Esophagus muscularis mucosa (tissue), 4 donors: Measurements from ENCODE around the gene LRRC4C.

ENCODE experiments used
- EP300 ChIP-seq: sonication (generic); formaldehyde crosslinking; IDR thresholded peaks from one replicate; pipeline ENCODE4 v1.6.1; 2017; ENCODE audit warnings: antibody characterized with exemption
- POLR2A ChIP-seq: fragments of 450-650 bp; IDR thresholded peaks from one replicate; pipeline ENCODE4 v1.6.1; 2017; ENCODE audit warnings: antibody characterized with exemption, moderate library complexity, mild to moderate bottlenecking, low read depth
- TF ChIP-seq, protein P1 (sequence below), 3 experiments: fragments of 200-600 bp in 2 of 3; fragments of 450-650 bp in 1 of 3; sonication (generic) in 2 of 3; IDR thresholded peaks; one replicate each; pipeline ENCODE4 v1.5.1; 2017 to 2019; ENCODE audit warnings: antibody characterized with exemption in 3 of 3, mild to moderate bottlenecking in 2 of 3, moderate library complexity in 1 of 3

GRCh38 chr11:40435344-40435743, 1024.1 kb downstream of the LRRC4C start:
- no peak for TF ChIP-seq EP300
- TF ChIP-seq, protein P1, sequence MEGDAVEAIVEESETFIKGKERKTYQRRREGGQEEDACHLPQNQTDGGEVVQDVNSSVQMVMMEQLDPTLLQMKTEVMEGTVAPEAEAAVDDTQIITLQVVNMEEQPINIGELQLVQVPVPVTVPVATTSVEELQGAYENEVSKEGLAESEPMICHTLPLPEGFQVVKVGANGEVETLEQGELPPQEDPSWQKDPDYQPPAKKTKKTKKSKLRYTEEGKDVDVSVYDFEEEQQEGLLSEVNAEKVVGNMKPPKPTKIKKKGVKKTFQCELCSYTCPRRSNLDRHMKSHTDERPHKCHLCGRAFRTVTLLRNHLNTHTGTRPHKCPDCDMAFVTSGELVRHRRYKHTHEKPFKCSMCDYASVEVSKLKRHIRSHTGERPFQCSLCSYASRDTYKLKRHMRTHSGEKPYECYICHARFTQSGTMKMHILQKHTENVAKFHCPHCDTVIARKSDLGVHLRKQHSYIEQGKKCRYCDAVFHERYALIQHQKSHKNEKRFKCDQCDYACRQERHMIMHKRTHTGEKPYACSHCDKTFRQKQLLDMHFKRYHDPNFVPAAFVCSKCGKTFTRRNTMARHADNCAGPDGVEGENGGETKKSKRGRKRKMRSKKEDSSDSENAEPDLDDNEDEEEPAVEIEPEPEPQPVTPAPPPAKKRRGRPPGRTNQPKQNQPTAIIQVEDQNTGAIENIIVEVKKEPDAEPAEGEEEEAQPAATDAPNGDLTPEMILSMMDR (IDR thresholded peaks at IDR 0.05) = no peak
- no peak for TF ChIP-seq POLR2A
